GM19099 (cell line): ENCODE results near the gene ZNF608.

Experiments
- POLR2A ChIP-seq: IDR thresholded peaks from 3 replicates; pipeline ENCODE4 v1.6.1; 2011; ENCODE audit warnings: low read depth; ENCODE audit not compliant: insufficient read length; ENCODE audit errors: extremely low read depth

Gene ZNF608

GRCh38 chr5:124745928-124746915 is at the start of gene ZNF608:
ZNF608 (minus strand) TSS chr5:124746639; CDS start chr5:124744989, 1,650 bp downstream.
- no peak for TF ChIP-seq POLR2A

GRCh38 chr5:124795829-124796228 is 49.4 kb upstream of the ZNF608 start:
- TF ChIP-seq POLR2A, result no peak

- TF ChIP-seq POLR2A, result no peak
Observed at GRCh38 chr5:124790895-124791732, 44.7 kb upstream of the ZNF608 start.

GRCh38 chr5:124790301-124790894 is 44.0 kb upstream of the ZNF608 start:
- TF ChIP-seq POLR2A, result no peak

GRCh38 chr5:124789104-124789605 is 42.7 kb upstream of the ZNF608 start:
- TF ChIP-seq POLR2A, result no peak

- TF ChIP-seq POLR2A, result no peak
Observed at GRCh38 chr5:124783794-124784193, 37.4 kb upstream of the ZNF608 start.

GRCh38 chr5:124783285-124783684 is 36.8 kb upstream of the ZNF608 start:
- no peak for TF ChIP-seq POLR2A

- no peak for TF ChIP-seq POLR2A
Observed at GRCh38 chr5:124782262-124782661, 35.8 kb upstream of the ZNF608 start.

GRCh38 chr5:124780011-124780410 is 33.6 kb upstream of the ZNF608 start:
- no peak for TF ChIP-seq POLR2A

- TF ChIP-seq POLR2A, result no peak
Observed at GRCh38 chr5:124773315-124774311, 27.2 kb upstream of the ZNF608 start.

- TF ChIP-seq POLR2A, result no peak
Observed at GRCh38 chr5:124772457-124773200, 26.2 kb upstream of the ZNF608 start.

- TF ChIP-seq POLR2A, result no peak
Observed at GRCh38 chr5:124771761-124772160, 25.3 kb upstream of the ZNF608 start.

- TF ChIP-seq POLR2A, result no peak
Observed at GRCh38 chr5:124764992-124765611, 18.7 kb upstream of the ZNF608 start.
